SIG-M5 treated with dmso at 0.1 percent for 504 hours (cell line): ENCODE data around the gene CLPTM1L.

ENCODE experiments used
- DNase-seq: peaks from one replicate; lab custom pipeline; 2025; ENCODE audit not compliant: unreplicated experiment; lab: John Stamatoyannopoulos, UW

The CLPTM1L gene

GRCh38 chr5:1344975-1345838 is at the start of gene CLPTM1L:
CLPTM1L (minus strand) TSS chr5:1345099; CDS start chr5:1344841, 258 bp downstream.
- peak; percentile 78 for DNase-seq

DNA sequence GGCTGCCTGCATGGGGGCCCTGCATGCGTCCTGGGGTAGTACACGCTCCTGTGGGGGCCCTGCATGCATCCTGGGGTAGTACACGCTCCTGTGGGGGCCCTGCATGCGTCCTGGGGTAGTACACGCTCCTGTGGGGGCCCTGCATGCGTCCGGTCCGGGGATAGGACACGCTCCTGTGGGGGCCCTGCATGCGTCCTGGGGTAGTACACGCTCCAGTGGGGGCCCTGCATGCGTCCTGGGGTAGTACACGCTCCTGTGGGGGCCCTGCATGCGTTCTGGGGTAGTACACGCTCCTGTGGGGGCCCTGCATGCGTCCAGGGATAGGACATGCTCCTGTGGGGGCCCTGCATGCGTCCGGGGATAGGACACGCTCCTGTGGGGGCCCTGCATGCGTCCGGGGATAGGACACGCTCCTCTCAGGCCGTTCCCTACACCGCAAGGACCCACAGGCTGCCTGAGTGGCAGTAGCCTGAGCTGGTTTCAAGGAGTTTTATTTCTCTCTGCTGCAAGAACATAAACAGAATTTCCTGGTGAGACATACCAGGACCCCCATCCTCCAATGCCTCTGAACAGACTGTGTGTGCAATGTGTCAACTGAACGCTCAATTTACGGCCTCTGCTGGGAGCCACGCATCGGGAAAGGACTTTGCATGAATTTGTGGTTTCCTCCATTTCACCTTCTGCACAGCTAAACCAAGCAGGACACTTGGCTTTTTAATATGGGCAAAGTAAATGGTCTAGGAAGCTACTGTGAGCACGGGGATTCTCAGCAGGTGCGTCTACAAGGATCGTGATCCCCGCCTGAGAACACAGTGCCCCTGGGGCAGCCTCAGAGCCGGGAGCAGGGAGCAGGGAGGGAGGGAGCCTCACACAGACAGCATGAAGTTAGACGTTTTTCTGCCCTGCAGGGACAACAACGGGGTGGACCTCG is 48.9 kb upstream of the CLPTM1L start:
- DNase-seq = no peak

GRCh38 chr5:1392801-1393565 is 48.1 kb upstream of the CLPTM1L start:
- no peak for DNase-seq

- no peak for DNase-seq
Measured at GRCh38 chr5:1392261-1392660, 47.4 kb upstream of the CLPTM1L start.

DNA sequence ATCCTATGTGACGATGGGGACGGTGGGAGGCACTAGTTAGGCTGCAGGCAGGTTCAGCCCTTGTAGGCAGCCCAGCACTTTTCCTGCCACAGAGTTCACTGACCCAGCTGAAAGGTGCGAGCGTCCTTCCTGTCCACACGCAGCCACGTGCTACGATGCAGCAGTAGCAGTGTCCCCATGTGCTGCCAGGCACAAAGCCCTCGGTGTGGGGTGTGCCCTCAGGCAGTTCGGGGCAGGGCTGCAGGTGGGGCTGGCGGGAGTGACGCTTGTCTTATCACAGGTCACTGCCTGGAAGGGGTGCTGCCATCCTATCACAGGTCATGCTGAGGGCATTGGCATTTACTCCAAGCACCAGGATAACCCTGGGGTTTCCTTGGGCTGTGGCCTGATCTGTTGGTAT is 46.8 kb upstream of the CLPTM1L start:
- no peak for DNase-seq

DNA sequence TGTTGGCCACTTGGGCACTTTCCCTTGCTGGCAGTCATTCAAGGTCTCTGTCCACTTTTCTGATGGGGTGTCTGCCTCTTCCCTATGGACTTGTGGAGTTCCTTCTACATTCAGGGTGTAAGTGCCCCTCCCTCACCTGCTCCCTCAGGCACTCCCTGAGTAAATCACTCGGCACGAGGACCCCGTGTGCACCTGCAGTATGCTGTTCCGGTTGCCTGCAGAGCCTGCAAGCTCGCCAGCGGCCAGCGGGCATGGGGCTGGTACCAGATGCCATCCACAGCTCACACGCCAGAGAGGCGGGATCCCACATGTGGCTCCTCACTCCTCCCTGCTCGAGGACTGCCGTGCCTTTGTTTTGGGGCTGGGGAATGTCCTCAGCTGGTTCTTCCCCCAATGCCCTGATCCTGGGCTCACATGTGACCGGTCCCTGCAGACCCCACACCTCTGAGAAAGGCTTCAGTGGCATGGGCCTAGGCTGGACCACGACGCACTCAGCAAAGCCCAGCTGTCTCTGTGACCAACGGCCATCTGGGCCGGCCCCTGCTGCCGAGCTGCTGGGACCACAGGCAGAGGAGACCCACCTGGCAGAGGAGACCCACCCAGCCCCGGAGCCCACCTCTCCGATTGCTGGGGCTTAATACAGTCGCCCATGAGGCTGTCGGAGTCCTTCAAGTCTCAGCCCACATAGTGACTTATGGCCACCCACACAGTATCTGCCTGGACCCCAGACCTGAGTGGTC is 46.1 kb upstream of the CLPTM1L start:
- DNase-seq = no peak

- DNase-seq = no peak
Measured at GRCh38 chr5:1390333-1390732, 45.4 kb upstream of the CLPTM1L start.

GRCh38 chr5:1388383-1388967 is 43.6 kb upstream of the CLPTM1L start:
- no peak for DNase-seq

GRCh38 chr5:1387876-1388275 is 43.0 kb upstream of the CLPTM1L start:
- no peak for DNase-seq

DNA sequence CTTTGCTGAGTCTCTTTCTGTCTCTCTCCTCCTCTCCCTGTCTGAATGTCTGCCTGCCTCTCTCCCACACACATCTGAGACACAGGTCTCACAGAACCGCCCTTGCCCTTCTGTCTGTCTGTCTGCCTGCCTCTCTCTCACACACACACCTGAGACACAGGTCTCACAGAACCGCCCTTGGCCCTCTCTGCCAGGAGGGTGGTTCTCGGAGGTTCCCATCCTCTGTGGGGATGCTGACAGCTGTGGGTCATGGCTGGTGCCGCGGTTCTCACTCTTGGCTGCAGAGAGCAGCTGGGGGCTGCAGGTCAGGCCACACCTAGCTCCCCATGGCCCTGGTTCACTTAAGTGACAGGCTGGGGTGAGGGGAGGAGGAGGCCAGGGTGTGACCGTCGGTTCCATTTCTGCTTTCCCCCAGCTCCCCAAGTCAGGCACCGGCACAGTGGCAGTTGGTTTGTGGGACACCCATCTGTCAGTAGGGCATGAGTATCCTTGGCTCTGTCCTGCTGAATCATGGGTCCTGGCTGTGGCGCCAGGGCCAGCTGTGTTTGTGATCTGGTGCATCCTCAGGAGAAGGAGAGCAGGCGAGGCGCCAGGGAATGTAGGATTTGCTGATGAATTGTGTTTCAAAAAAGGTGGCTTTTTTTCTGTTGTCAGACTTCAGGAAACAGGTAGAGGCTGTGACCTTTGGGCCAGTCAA is 42.3 kb upstream of the CLPTM1L start:
- no peak for DNase-seq

DNA sequence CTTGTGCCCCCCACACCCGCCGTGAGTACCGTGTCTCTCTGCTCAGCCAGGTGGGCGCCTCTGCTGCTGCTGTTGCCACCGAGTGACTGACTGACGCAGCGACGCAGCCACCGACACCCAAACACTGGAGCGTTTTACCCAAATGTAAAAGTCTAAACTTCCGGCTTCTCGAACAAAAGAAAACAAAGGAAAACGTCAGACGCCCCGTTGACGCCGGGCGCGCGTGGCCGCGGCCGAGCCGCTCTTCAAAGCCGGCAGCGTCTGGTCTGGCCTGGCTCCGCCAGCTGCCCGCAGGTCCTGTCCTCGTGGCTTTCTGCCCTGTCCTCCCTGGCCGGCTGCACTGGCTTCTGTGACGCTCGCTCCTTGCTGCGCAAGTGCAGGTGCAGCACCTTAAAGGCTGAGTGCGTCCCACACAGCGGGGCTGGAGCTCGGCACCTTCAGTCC is 41.4 kb upstream of the CLPTM1L start:
- no peak for DNase-seq

DNA sequence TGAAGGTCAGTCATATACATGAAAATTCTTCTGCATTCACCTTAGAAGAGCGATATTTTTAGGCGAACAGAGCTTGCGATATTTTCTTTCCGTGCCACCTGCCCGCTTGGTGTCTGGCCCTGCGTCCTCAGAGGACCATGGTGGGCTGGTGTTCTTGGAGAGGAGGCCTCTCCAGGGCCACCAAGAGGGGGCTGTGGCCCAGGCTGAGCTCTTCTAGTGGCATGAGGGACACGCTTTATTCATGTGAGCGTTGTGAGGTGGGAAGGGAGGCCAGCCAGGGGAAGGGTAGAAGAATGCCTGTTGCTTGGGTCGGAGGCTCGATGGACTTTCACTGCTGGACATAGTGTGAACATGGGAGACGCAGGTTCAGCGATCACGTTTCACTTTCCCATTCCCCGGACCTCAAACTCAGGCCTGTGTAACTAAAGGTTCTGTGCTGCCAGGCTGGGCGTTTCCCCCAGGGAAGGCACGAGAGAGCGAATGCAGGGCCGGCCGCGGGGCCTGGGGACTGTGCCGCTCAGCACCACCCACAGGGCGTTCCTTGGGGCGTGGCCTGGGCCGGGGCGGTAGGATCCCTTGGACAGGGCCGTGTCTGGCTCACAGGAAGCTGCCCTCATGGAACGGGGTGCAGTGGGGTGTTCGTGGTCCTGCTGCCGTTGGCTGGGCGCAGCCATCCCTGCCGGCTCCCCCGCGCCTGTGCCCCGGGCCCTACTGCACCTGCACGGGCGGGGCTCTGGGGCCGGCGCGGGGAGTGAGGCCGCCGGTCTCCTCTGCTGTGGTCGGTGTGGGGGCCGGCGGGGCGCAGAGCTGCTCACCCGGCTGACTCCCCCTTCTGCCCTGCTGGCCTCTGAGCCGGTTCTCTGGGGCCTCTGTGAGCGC is 40.7 kb upstream of the CLPTM1L start:
- peak; percentile 73 for DNase-seq

DNA sequence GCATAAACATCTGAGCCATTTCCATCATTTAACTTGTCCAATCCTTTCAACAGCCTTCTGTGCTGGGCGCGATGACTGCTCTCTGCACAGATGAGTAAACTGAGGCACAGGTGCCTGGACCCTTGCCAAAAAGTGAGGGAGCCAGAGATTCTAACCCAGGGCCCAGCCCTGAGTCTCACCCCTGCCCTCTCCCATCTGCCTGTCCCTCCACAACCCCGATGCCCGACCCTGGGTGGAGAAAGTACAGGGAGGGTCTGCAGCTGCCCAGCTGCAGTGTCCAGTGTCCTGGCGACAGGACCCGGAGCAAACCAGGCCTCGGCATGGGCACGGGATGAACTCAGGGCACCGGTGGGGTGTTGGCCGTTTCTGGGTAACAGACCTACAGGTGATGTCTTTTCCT is 39.6 kb upstream of the CLPTM1L start:
- no peak for DNase-seq

GRCh38 chr5:1383886-1384401 is 39.0 kb upstream of the CLPTM1L start:
- DNase-seq = no peak

DNA sequence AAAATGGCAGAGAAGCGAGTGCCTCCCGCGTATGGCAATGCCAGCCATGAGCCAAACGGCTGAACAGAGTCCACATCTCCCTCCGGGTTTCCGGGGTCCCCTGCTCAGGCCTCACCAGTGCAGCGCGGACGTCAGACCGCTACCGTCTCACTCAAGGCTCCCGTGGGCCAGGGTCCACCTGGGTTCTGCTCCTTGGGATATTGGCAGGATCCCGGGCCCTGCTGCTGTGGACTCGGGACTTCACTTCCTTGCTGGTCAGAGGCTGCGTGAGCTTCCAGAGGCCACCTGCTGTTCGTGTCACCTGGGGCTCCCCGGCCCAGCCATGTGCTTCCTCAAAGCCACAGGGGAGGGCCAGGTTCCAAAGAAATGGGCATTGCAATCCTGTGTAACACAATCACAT is 38.4 kb upstream of the CLPTM1L start:
- no peak for DNase-seq

DNA sequence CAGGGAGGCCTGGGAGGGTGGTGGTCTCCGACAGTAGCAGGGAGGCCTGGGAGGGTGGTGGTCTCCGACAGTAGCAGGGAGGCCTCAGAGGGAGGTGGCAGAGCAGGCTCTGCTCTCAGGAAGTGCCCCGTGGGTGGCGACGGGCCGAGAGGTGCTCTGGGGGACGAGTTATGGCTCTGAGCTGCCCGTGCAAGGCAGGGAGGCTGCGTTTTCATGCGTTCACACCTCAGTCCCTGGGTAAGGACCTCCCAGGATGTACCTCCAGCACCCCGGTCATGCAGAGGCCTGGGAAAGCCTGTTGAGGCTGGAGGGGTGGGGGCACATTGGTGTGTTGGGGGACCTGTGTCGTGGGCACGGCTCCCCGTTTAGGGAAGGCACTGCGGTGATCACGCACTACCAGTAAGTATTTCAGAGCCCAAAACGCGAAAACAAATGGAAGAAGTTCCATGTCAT is 37.4 kb upstream of the CLPTM1L start:
- no peak for DNase-seq

DNA sequence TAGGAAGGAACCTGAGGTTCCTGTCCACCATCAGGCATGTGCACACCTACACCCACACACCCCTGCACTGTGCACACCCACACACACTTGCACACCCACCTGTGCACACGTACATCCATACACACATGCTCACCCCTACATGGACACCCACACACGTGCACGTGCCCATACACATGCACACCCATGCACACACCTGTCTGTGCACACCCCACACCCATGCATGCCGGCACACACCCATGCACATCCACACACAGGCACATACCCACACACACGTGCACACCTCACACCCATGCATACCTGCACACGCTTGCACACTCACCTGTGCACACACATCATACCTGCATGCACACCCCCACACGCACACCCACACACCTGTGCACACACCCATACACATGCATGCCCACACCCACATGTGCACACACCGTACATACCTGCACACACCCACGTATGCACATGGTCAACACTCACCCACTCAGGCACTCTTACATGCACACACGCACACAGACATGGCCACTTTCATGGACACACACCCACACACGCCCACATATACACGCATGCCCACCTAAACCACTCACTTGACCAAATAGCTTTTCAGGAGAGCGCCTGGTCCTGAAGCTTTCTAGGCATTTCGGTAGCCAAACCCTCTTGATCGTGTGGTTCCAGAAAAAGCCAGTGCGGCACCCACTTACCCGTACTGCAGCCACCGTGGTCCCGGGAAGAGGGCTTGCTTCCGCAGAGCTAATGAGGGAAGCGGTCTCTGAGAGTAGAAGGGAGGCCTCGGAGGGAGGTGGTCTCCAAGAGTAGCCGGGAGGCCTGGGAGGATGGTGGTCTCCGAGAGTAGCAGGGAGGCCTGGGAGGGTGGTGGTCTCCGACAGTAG is 36.7 kb upstream of the CLPTM1L start:
- no peak for DNase-seq
